ENCODE measurements around the gene RAB6B. TPM values are rescaled to one million over a fixed set of nuclear protein-coding genes. Genes with fewer than 3 reads are reported as not detected.

Gene RAB6B
- total RNA-seq, 1 donor from 2014 or later: 11.0 TPM

DNA sequence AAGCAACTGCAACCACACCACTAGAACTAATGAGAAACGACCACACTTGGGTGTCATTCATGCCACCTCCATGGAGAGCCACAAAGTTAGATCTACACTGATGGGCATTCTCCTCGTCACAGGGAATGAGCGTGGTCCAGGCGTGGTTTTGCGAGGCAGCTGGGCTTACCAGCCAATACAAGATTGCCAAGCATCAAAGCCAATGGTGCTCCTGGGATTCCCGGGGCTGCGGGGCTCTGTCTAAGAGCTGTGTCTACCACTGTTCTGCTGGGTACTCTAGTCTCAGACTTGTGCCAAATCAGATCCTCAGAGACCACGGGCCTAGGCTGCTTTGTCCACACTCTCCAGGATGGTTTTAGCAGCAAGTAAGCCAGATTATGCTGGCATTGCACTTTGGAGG lies 43.8 kb downstream of the RAB6B start:
- H3K27me3 Mint-ChIP-seq (ENCODE audit: low read depth): no peaks in the 10 kb centered on the region
- no peak for DNase-seq (ENCODE audit: low spot score in 2 of 2, unreplicated experiment in 2 of 2)
- H3K9me3 Mint-ChIP-seq: peaks cover 14% of the 10 kb centered on the region
- H3K27ac Mint-ChIP-seq: no peak overlapping the region
- no peak overlapping the region for H3K4me3 Mint-ChIP-seq
- no peaks in the 10 kb centered on the region for H3K4me1 Mint-ChIP-seq
- H3K36me3 Mint-ChIP-seq: no peaks in the 10 kb centered on the region
- TF ChIP-seq, protein P1, sequence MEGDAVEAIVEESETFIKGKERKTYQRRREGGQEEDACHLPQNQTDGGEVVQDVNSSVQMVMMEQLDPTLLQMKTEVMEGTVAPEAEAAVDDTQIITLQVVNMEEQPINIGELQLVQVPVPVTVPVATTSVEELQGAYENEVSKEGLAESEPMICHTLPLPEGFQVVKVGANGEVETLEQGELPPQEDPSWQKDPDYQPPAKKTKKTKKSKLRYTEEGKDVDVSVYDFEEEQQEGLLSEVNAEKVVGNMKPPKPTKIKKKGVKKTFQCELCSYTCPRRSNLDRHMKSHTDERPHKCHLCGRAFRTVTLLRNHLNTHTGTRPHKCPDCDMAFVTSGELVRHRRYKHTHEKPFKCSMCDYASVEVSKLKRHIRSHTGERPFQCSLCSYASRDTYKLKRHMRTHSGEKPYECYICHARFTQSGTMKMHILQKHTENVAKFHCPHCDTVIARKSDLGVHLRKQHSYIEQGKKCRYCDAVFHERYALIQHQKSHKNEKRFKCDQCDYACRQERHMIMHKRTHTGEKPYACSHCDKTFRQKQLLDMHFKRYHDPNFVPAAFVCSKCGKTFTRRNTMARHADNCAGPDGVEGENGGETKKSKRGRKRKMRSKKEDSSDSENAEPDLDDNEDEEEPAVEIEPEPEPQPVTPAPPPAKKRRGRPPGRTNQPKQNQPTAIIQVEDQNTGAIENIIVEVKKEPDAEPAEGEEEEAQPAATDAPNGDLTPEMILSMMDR (IDR thresholded peaks at IDR 0.05; ENCODE audit: unreplicated experiment): no peak

DNA sequence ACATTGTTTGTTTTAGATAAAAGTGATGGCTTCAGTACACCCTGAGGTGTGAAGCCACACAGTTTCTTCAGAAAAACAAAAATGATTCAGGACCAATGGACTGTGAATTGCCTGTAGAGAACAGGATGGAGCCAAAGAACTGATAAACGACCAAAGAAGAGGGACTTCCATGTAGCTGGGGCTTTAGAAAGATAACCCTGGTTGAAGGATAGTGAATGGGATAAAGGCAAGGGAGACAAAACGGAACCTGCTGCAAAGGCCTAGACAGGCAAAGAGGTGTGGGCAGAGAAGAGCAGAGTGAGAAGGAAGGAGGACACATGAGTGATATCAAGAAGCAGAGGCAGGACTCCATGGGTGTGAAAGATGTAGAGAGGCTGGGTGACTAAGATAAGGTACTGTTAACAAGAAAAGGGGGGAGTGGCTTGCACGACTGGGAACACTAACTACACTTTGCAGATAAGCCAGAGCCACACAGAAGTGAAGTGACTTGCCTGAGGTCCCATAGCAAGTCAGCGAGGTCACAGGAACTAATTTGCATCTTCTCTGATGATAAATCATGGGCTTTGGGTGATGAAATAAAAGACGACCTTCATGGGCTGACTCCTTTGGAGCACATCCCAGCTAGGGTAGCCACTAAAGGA lies 44.3 kb downstream of the RAB6B start:
- no peaks in the 10 kb centered on the region for H3K4me1 Mint-ChIP-seq
- H3K27ac Mint-ChIP-seq: no peak overlapping the region
- TF ChIP-seq, protein P1 (IDR thresholded peaks at IDR 0.05; ENCODE audit: unreplicated experiment): no peak
- H3K27me3 Mint-ChIP-seq (ENCODE audit: low read depth): no peaks in the 10 kb centered on the region
- peaks cover 14% of the 10 kb centered on the region for H3K9me3 Mint-ChIP-seq
- peaks cover under 1% of the 10 kb centered on the region for H3K36me3 Mint-ChIP-seq
- no peak for DNase-seq (ENCODE audit: low spot score in 2 of 2, unreplicated experiment in 2 of 2)
- H3K4me3 Mint-ChIP-seq: no peak overlapping the region

DNA sequence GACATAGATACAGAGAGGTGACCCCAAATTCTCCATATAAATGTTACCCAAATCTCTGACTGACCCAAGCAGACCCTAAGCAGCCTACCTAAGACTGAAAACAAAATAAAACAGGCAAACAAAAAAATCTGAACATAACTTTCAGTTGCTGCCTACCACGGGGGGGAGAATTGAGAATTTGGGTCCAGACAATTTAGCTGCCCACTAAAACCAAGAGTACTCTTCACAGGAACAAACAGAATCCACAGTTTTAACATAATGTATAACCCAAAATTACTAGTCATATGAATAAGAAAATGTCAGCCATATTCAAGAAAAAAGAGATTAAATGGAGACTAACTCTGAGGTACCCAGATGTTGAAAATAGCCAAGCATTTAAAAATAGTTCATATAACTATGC lies 45.6 kb downstream of the RAB6B start:
- no peak for DNase-seq (ENCODE audit: low spot score in 2 of 2, unreplicated experiment in 2 of 2)
- Mint-ChIP-seq H3K4me3 (no peak overlapping the region), H3K36me3 (peaks cover 1% of the 10 kb centered on the region), H3K9me3 (peaks cover 20% of the 10 kb centered on the region), H3K27ac (no peak overlapping the region), H3K4me1 (no peaks in the 10 kb centered on the region), H3K27me3 (ENCODE audit: low read depth) (no peaks in the 10 kb centered on the region)
- TF ChIP-seq, protein P1 (IDR thresholded peaks at IDR 0.05; ENCODE audit: unreplicated experiment): no peak

DNA sequence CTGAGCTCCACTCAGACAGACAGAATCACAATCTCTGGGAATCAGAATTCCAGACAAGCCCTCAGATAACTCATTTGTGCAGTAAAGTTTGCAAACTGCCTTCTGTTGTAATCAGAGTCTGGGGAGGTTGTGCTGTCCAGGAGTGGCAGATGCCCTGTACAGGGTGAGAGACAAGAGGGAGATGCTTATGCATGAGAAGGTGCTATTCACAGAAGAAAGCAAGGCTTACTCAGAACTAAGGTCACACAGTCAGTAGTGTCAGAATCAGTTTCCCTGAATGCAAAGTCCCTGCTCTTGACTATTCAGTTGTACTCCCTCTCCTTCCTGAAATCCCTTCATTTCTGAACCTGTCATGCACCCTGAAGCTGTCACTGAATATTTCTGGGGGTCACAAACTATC lies 46.3 kb downstream of the RAB6B start:
- Mint-ChIP-seq H3K4me1 (no peaks in the 10 kb centered on the region), H3K36me3 (peaks cover 1% of the 10 kb centered on the region)
- TF ChIP-seq, protein P1 (IDR thresholded peaks at IDR 0.05; ENCODE audit: unreplicated experiment): no peak

DNA sequence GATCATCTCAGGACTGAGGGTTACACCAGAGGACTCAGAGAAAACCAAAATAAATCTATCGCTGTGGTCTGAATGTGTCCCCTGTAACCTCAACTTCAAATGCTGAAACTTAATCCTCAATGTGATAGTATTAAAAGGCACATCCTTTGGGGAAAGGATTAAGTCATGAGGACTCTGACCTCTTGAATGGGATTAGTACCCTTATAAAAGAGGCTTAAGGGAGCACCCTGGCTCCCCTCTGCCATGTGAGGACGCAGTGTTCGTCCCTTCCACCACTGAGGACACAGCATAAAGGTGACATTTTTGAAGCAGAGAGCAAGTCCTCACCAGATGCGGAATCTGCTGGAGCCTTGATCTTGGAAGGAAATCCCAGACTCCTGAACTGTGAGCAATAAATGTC lies 50.6 kb downstream of the RAB6B start:
- Mint-ChIP-seq H3K4me1 (no peaks in the 10 kb centered on the region), H3K9me3 (peaks cover 8% of the 10 kb centered on the region), H3K36me3 (peaks cover 1% of the 10 kb centered on the region), H3K27me3 (ENCODE audit: low read depth) (no peaks in the 10 kb centered on the region), H3K4me3 (no peak overlapping the region), H3K27ac (no peak overlapping the region)
- TF ChIP-seq, protein P1 (IDR thresholded peaks at IDR 0.05; ENCODE audit: unreplicated experiment): no peak
- no peak for DNase-seq (ENCODE audit: low spot score in 2 of 2, unreplicated experiment in 2 of 2)

More for the DNA sequence above, 46.3 kb downstream of the RAB6B start:
- no peak overlapping the region for H3K27ac Mint-ChIP-seq
- H3K4me3 Mint-ChIP-seq: no peak overlapping the region
- H3K9me3 Mint-ChIP-seq: peaks cover 20% of the 10 kb centered on the region
- H3K27me3 Mint-ChIP-seq (ENCODE audit: low read depth): no peaks in the 10 kb centered on the region
- DNase-seq (ENCODE audit: low spot score in 2 of 2, unreplicated experiment in 2 of 2): no peak
